Activated T-helper 17 cell treated with anti-CD3 and anti-CD28 coated beads, Interleukin-2, amount 50 U/mL, for 72 hours (primary cell): ENCODE measurements around the gene PBX2. TPM values are rescaled to one million over a fixed set of nuclear protein-coding genes. Genes with fewer than 3 reads are reported as not detected.

Experiments used
- ATAC-seq: fragments of 150-1000 bp; cut with Tn5 transposase; replicated peaks from 2 replicates; pipeline ENCODE4 v1.10.0; 2021; ENCODE audit warnings: mild to moderate bottlenecking, moderate library complexity
- H3K27ac Mint-ChIP-seq: one replicate; pipeline ENCODE4 v1.8.0; 2022; ENCODE audit warnings: mixed read lengths
- H3K27me3 Mint-ChIP-seq: one replicate; pipeline ENCODE4 v1.8.0; 2022; ENCODE audit warnings: mixed read lengths
- H3K36me3 Mint-ChIP-seq: one replicate; pipeline ENCODE4 v1.8.0; 2022; ENCODE audit warnings: low read depth, mild to moderate bottlenecking, mixed read lengths
- H3K4me1 Mint-ChIP-seq: one replicate; pipeline ENCODE4 v1.8.0; 2022; ENCODE audit warnings: mixed read lengths
- H3K4me3 Mint-ChIP-seq: one replicate; pipeline ENCODE4 v1.8.0; 2022; ENCODE audit warnings: mild to moderate bottlenecking, mixed read lengths
- H3K9me3 Mint-ChIP-seq: one replicate; pipeline ENCODE4 v1.8.0; 2022; ENCODE audit warnings: mixed read lengths
- total RNA-seq, 2 donors: library from RNA; stranded (reverse); gene quantifications; one replicate each; pipeline ENCODE4 v1.2.3, GENCODE V29; 2022

Gene PBX2
- total RNA-seq, 2 donors from 2014 or later: 53.0 to 135 TPM

DNA sequence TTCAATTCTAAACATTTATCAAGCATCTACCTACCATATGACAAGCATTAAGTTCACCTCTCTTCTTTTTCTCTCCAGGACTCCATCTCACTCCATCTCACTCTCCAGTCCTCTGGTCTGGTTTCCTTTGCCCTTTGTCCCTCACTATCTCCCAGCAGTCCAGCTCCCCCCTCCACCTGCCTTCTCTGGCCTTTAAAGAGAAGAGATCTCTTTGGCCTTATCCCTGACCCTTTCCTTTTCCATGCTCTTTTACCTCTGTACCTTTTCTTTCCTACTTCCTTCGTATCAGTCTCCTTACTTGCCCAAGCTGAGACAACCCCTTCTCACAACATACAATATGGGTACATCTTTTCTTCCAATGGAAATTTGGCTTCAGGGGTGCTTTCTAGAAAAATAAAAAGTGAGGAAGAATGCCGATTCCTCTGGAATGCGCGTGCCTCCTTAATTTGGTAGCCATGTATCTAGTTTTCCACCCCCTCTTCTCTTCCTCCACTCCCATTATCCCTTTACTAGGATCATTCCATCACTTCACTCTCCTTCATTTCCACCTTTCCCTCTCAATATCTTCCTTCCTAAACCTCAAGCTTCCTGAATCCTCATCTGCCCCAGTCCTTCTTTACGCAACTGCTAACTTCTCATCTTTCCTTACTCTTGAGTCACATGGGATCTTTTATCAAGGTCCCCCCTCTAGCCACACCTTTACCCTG lies 13.4 kb downstream of the PBX2 start:
- Mint-ChIP-seq H3K4me1 (peaks cover 33% of the 10 kb centered on the region), H3K27me3 (no peaks in the 10 kb centered on the region), H3K27ac (peak overlapping the region; percentile 96), H3K9me3 (no peaks in the 10 kb centered on the region), H3K4me3 (peak overlapping the region; percentile 90), H3K36me3 (peaks cover 43% of the 10 kb centered on the region)
- ATAC-seq: no peak

DNA sequence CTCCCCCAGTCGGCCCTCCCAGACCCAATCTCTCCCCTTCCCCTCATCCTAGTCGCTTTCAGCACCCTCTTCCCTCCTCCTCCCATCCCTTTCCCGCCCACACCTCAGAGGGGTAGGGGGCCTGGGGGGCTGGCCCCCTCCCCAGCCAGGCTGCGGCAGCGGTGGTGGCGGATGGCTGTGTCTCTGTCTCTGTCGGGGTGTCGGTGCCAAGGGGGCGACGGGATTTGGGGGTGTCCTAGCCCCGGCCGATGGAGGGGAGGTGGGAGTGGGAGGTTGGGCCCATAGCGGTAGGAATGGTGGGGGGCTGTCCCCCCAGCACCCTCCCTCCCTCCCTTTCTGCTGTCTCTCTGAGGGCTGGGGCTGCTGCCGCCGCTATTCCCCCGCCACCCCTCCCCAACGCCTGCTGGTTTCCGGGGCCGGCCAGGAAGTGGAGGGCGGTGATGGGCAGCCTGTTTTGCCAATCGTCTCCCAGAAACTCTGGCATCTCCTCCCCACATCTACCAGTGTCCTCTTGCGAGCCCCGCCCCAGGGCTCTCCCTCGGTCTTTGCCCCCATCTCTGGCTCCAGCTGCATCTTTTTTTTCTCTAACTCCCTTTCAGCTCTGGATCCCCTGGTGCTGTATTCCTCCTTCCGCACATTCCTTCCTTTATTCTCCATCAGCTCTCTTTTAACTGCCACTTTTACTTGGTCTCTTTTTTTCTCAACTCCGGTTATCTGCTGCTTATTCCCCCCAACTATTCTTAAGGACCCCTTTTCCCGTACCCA lies 14.1 kb downstream of the PBX2 start, which contains the start of gene AGPAT1:
Gene AGPAT1, minus strand, starts transcription at position 374 of the 765 bp plus-strand sequence. CDS start 4,588 bp downstream, outside the sequence.
- peak within 1 kb of the TSS; percentile 96 for H3K27ac Mint-ChIP-seq
- no peaks in the 10 kb centered on the region for H3K27me3 Mint-ChIP-seq
- peaks cover 41% of the 10 kb centered on the region for H3K36me3 Mint-ChIP-seq
- peak within 1 kb of the TSS; percentile 90 for H3K4me3 Mint-ChIP-seq
- ATAC-seq: peak; percentile 61
- peaks cover 33% of the 10 kb centered on the region for H3K4me1 Mint-ChIP-seq
- H3K9me3 Mint-ChIP-seq: no peaks in the 10 kb centered on the region

DNA sequence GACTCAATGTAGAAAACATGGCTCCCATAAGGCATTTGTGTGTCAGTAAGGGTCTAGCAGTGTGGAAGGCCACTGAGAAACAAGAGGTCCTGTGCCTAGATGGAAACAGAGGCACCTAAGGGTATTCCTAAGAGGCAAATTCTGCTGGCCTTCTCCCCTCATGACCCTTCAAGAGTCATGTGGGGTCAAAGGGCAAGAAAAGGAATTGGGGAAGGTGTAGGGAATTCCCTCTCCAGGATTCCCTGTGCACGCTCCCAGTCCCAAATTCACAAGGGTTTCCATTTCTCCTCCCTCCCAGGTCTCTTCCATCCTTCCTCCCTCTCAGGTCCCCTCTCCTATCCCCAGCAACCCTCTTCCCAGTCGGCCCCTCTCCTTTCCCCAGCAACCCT lies 14.7 kb downstream of the PBX2 start:
- no peak for ATAC-seq
- H3K4me3 Mint-ChIP-seq: peak overlapping the region; percentile 90
- peaks cover 41% of the 10 kb centered on the region for H3K36me3 Mint-ChIP-seq
- H3K27me3 Mint-ChIP-seq: no peaks in the 10 kb centered on the region
- no peaks in the 10 kb centered on the region for H3K9me3 Mint-ChIP-seq
- H3K4me1 Mint-ChIP-seq: peaks cover 33% of the 10 kb centered on the region
- peak overlapping the region; percentile 42 for H3K27ac Mint-ChIP-seq

DNA sequence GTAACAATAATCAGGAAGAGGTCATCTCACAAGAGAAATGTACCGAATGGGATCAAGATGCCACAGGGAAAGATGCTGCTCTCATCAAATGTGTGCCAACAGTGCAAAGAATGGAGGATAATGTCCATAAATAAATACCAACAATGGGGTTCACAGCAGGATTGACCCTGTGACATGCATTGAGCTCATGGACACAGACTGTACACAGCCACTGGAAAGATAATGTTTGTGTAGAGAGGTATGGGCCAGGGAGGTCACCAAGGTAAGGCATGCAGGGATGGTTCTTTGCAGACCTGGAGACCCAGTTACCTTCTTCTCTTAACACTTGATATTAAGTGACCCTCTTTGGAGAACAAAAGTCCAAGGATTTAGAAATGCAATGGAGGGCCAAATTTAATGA lies 15.6 kb downstream of the PBX2 start:
- H3K4me1 Mint-ChIP-seq: peaks cover 31% of the 10 kb centered on the region
- no peak for ATAC-seq
- peak overlapping the region; percentile 14 for H3K27ac Mint-ChIP-seq
- H3K4me3 Mint-ChIP-seq: peak overlapping the region; percentile 90
- H3K36me3 Mint-ChIP-seq: peaks cover 41% of the 10 kb centered on the region
- no peaks in the 10 kb centered on the region for H3K27me3 Mint-ChIP-seq
- H3K9me3 Mint-ChIP-seq: no peaks in the 10 kb centered on the region

DNA sequence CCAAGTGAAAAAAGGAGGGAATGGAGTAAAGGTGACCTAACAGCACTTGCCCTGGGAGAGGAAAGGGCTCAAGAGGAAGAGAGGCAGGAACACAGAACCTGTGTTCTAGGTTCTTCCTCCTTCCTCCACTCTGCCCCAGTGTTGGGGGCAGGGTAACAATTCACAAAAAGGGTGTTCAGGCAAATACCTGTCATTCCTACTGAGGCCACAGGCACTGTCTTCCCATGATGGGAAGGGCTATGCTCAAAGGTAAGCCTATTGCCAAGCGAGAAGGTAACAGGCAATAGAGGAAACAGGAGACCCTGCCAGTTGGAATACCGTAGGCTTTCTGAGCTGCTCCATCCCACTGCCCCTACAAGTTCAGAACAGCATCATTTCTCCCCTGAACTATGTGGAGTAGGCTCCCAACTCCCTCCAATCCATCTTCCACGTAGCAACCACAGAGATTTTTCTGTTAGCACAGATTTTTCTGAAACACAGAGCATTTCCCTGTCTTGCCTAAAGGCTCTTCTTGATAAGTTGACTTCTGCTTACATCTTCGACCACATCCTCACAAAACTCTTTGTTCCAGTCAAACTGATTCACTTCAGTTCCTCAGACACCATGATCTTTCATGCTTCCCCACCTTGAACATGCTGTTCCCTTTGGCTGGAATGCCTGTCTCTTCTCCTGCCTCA lies 16.8 kb downstream of the PBX2 start:
- Mint-ChIP-seq H3K27me3 (no peaks in the 10 kb centered on the region), H3K36me3 (peaks cover 38% of the 10 kb centered on the region), H3K27ac (peak overlapping the region; percentile 14), H3K4me3 (no peak overlapping the region), H3K4me1 (peaks cover 23% of the 10 kb centered on the region), H3K9me3 (no peaks in the 10 kb centered on the region)
- ATAC-seq: no peak

DNA sequence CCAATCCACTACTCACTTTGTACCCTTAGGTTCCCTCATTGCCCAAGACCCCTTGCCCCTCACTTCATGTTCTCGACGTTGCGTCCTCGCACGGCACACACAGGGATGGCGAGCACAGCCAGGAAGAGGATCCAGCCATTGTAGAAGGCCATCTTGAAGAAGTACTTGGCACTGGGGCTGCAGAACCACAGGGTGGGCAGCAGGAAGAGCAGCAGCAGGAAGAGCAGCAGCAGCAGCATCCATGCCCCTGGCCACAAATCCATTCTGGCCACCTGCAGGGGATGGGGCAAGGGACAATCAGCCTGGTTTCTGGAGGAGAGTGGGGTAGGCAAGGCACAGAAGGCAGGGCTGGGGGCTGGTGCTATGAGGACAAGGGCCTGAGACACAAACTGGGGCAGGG lies 18.8 kb downstream of the PBX2 start:
- H3K9me3 Mint-ChIP-seq: no peaks in the 10 kb centered on the region
- H3K36me3 Mint-ChIP-seq: peaks cover 39% of the 10 kb centered on the region
- H3K4me3 Mint-ChIP-seq: no peak overlapping the region
- ATAC-seq: no peak
- H3K27me3 Mint-ChIP-seq: no peaks in the 10 kb centered on the region
- H3K4me1 Mint-ChIP-seq: peaks cover 18% of the 10 kb centered on the region
- H3K27ac Mint-ChIP-seq: peak overlapping the region; percentile 17

DNA sequence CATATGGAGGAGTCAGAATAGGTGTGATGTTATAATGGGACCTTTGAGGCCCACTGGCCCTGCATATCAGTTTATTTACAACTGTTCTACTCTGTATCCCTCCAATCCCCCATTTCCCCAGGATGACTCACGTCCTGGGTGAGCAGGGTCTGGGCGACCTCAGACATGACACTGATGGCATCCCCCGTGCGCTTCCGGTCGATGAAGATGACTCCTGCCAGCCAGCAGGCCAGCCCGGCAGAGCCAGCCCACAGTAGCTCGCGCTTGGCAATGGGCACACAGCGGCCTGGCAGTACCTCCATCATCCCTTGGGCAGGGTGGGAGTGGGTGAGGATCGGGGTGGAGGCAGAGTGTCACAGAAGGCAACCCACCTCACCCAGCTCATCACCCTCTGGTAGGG lies 19.7 kb downstream of the PBX2 start:
- ATAC-seq: no peak
- Mint-ChIP-seq H3K27me3 (no peaks in the 10 kb centered on the region), H3K4me3 (no peak overlapping the region), H3K36me3 (peaks cover 39% of the 10 kb centered on the region), H3K27ac (peak overlapping the region; percentile 59), H3K9me3 (no peaks in the 10 kb centered on the region), H3K4me1 (peaks cover 16% of the 10 kb centered on the region)

DNA sequence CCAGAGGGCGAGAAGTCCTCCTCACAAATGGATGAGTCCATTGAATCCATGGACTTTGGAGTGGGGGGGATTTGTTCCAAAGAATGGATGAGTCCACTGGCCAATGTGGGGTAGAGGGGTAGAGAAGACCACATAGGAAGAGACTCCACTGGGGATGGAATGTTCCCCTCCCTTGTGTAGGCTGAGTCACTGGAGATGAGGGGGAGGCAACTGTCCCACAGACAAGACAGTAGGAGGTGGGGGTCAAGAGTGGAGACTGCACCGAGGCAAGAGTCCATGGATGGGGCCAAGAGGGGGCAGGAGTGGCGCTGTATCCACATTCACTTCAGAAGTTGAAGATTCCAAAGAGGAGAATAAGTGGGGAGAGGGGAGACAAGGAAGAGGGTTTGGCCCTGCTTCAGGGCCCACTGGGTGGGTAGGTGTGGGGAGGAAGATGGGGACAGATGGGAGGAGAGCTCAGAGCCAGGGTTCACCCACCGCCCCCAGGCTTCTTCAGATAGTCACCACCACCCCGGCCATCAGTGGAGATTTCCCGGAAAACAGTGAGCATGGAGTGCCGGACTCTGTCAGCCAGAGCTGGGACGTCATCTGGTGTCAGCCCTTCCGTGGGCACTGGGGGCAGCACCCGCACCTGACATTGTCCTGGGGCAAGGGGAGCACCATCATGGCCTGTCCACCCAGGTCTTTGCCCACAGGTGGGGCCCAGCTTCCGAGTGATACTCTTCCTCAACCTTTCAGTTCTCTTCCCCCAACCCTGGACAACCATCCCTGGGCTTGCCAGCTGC lies 21.0 kb downstream of the PBX2 start:
- Mint-ChIP-seq H3K27ac (peak overlapping the region; percentile 38), H3K36me3 (peaks cover 45% of the 10 kb centered on the region), H3K4me3 (no peak overlapping the region), H3K4me1 (peaks cover 16% of the 10 kb centered on the region), H3K27me3 (no peaks in the 10 kb centered on the region), H3K9me3 (no peaks in the 10 kb centered on the region)
- ATAC-seq: no peak

DNA sequence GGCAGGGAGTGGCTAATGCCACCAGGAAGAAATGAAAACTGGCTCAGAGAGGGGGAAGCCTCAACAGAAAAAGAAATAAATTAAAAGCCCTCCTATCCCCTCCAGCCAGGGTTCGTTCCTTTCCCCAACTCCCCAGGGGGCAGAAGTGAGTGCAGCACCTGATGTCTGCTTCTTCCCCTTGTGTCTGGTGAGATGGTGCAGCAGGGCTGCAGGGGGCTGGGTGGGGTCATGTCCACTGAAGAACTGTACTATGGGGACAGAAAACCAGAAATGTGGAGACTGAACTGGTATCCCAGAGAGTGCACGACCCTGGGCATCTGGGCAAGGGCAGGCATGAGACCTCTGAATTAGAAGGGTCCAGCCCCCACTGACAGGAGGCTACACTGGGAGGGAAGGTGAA lies 21.7 kb downstream of the PBX2 start:
- Mint-ChIP-seq H3K27me3 (no peaks in the 10 kb centered on the region), H3K27ac (peak overlapping the region; percentile 38), H3K4me3 (no peak overlapping the region), H3K9me3 (no peaks in the 10 kb centered on the region), H3K4me1 (peaks cover 10% of the 10 kb centered on the region), H3K36me3 (peaks cover 45% of the 10 kb centered on the region)
- ATAC-seq: no peak

DNA sequence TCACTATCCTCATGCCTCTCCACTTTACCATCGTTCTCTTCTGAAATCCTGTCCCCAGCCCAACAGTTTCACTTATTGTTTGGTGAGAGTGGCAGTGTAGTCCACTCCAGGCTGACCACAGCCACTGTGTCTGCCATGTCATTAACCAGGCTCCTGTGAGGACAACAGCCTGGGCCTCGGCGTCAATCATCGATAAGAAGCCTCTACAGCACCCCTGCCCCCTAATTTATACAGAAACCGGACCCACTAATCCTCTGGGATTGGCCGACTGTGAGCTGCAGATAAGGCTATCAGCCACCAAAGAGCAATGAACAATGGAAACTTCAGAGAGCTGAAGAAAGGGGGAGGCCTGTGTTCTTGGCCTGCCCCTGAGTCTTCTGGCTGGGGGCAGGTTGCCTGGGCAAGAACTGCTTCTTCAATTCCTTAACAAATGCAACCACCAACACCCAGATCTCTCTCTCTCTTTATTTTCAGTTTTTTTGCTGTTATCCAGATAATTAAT lies 22.2 kb downstream of the PBX2 start:
- H3K36me3 Mint-ChIP-seq: peaks cover 45% of the 10 kb centered on the region
- H3K27ac Mint-ChIP-seq: peak overlapping the region; percentile 38
- no peak for ATAC-seq
- peaks cover 9% of the 10 kb centered on the region for H3K4me1 Mint-ChIP-seq
- no peaks in the 10 kb centered on the region for H3K27me3 Mint-ChIP-seq
- no peaks in the 10 kb centered on the region for H3K9me3 Mint-ChIP-seq
- no peak overlapping the region for H3K4me3 Mint-ChIP-seq

DNA sequence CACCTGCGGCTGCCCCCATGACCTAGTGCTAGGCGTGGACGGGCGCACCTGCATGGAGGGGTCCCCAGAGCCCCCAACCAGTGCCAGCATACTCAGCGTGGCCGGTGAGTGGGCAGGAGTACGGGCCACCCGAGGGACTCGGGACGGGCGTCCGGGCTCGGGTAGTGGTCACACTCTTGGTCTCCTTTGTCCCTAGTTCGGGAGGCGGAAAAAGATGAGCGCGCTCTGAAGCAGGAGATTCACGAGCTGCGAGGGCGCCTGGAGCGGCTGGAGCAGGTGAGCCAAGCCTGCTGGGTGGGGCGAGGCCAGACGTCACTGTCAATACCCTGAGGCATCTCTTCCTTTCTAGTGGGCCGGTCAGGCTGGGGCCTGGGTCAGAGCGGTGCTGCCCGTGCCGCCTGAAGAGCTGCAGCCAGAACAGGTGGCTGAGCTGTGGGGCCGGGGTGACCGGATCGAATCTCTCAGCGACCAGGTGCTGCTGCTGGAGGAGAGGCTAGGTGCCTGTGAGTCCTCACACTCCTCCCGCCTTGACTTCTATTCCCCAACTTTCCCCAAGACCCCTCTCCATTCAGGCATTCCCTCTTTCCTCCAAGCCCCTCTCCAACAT lies 22.7 kb downstream of the PBX2 start:
- Mint-ChIP-seq H3K4me1 (peaks cover 9% of the 10 kb centered on the region), H3K27me3 (no peaks in the 10 kb centered on the region), H3K27ac (peak overlapping the region; percentile 38), H3K4me3 (no peak overlapping the region), H3K36me3 (peaks cover 45% of the 10 kb centered on the region), H3K9me3 (no peaks in the 10 kb centered on the region)
- ATAC-seq: no peak

DNA sequence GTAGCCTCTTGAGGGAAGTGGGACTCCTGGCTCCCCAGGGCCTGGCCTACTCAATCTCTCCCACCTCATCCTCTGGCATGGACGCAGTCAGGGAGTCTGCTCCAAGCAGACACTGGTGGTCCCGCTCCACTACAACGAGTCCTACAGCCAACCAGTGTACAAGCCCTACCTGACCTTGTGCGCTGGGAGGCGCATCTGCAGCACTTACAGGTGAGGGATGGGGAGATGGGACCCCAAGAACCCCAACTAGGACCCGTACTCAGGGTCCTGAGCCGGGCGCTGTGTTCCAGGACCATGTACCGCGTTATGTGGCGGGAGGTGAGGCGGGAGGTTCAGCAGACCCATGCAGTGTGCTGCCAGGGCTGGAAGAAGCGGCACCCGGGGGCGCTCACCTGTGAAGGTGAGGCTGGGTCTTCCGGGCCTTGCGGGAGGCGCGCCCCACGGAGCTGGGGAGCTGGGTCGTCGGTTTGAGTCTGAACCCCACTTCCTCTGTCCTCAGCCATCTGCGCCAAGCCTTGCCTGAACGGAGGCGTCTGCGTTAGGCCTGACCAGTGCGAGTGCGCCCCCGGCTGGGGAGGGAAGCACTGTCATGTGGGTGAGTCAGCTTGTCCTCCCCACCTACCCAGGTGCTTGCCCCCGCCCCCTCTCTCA lies 23.5 kb downstream of the PBX2 start:
- no peak for ATAC-seq
- Mint-ChIP-seq H3K9me3 (no peaks in the 10 kb centered on the region), H3K36me3 (peaks cover 45% of the 10 kb centered on the region), H3K4me1 (peaks cover 9% of the 10 kb centered on the region), H3K4me3 (no peak overlapping the region), H3K27ac (no peak overlapping the region), H3K27me3 (no peaks in the 10 kb centered on the region)

DNA sequence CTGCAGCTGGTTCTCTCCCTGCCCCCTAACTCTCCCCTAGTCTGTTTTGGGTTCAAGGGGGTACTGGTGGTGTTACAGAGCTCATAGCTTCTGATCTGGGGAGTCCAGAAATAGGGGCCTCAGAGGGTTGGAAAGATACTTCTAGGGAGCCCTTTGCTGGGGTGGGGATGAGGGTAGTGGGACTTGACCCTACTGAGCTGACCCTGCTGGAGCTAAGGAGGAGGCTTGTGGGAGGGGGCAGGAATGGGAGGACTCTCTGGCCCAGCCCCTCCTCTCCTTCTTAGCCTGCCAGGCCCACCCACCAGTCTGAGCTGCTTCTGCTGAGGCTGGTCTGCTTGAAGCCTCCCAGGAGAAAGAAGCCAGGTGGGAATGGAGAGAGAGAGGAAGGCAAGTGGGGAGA lies 25.7 kb downstream of the PBX2 start, which contains the start of gene EGFL8:
Gene EGFL8, plus strand, starts transcription at position 301 of the 400 bp plus-strand sequence. CDS start 1,571 bp downstream, outside the sequence.
- Mint-ChIP-seq H3K27ac (no peak within 1 kb of the TSS), H3K4me1 (peaks cover 9% of the 10 kb centered on the region), H3K9me3 (no peaks in the 10 kb centered on the region), H3K36me3 (peaks cover 24% of the 10 kb centered on the region), H3K27me3 (no peaks in the 10 kb centered on the region), H3K4me3 (no peak within 1 kb of the TSS)
- no peak for ATAC-seq
